ENCODE data around the gene STMN3.
"Not testable (repeated sequence)": the region's sequence is repeated elsewhere in the genome, so short reads cannot be mapped to it uniquely, and the experiment has no call there.

Gene STMN3

DNA sequence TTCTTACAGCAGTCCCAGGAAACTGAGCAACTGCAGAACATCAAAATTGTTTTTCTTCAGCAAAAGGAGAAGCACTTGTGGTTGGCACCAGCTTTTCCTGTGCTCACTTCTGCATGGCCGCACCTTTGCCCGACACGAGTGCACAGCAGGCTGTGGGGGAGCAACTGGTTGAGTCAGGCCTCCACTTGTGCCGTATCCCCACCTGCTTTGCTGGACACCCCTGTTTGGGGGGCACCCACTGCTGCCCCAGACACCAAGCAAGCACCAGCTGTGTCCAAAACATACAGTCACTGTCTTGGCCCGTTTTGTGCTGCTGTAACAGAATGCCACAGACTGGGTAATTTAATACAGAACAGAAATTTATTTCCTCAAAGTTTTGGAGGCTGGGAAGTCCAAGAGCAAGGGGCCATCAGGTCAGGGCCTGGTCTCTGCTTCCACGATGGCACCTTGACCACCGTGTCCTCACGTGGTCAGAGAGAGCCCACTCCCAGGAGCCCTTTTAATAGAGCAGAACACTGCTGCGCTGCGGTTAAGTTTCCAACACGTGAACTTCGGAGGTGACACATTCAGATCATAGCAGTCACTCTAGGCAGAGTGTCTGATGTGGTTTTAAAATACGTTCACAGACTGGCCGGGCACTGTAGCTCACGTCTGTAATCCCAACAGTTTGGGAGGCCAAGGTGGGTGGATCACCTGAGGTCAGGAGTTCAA lies 17.6 kb downstream of the STMN3 start:
- no peak for DNase-seq (ENCODE audit: low spot score)

DNA sequence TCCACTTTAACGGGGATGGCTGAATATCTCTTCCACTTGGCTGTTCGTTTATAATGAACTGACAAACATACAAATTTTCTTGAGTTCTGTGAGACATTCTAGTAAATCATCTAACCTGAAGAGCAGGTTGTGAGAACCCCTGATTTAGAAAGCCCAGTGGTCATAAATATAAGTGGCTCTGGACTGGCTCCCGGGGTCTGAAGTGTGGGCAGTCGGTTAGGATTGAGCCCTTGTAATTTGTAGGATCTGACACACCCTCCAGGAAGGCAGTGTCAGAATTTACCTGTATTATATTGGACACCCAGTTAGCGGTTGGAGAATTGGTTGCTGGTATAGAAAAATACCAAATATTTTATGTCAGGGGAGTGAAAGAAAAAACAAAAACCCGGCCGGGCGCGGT lies 19.5 kb downstream of the STMN3 start:
- DNase-seq (ENCODE audit: low spot score) = no peak

DNA sequence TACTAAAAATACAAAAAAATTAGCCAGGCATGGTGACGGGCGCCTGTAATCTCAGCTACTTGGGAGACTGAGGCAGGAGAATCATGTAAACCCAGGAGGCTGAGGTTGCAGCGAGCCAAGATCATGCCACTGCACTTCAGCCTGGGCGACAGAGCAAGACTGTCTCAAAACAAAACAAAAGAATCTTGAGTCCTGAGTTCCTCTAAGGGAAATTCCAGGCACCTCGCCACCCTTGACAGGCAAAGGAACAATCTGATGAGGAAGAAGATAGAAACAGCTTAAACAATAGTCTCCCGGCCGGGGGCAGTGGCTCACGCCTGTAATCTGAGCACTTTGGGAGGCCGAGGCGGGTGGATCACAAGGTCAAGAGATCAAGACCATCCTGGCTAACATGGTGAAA lies 21.8 kb downstream of the STMN3 start:
- not testable (repeated sequence) for DNase-seq (ENCODE audit: low spot score)

DNA sequence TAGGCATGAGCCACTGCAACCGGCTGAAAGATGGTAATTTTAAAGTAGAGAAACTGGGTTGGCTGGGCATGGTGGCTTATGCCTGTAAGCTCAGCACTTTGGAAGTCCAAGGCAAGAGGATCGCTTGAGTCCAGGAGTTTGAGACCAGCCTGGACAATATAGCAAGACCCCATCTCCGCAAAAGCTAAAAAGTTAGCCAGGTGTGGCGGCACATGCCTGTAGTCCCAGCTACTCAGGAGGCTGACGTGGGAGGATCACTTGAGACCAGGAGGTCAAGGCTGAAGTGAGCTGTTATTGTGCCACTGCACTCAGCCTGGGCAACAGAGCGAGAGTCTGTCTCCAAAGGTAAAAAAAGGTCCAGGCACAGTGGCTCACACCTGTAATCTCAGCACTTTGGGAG lies 22.3 kb downstream of the STMN3 start:
- DNase-seq (ENCODE audit: low spot score) = not testable (repeated sequence)

DNA sequence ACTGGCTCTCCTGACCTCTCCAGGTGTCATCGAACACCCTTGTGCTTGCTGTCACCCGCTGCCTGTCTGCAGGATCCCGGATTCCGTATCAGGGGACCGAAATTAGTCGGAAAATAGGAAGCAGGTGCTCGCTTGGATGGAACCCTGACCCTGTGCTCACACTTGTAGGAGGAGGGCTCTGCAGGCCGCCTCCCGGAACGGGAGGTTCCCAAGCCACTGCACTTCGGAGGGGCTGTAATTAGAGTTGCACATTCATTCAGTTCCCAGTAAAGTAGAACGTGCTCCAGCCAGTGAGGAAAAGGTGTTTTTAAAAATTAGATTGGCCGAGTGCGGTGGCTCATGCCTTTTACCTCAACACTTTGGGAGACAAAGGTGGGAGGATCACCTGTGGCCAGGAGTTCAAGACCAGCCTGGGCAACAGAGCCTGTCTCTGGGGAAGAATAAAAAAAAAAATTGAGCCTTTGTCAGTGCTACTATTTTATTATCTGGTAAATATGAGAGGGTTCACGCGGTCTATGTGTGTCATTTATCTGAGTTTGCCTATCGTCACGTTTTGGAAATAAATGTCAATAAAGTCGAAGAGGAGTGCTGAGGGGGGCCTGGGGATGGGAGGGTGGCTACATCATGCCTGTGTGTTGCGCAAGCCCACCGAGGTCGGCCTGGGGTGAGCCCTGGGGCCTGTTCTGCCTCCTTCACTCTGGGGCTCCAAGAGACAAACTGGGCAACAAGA lies 24.8 kb downstream of the STMN3 start:
- DNase-seq (ENCODE audit: low spot score) = peak; percentile 85

DNA sequence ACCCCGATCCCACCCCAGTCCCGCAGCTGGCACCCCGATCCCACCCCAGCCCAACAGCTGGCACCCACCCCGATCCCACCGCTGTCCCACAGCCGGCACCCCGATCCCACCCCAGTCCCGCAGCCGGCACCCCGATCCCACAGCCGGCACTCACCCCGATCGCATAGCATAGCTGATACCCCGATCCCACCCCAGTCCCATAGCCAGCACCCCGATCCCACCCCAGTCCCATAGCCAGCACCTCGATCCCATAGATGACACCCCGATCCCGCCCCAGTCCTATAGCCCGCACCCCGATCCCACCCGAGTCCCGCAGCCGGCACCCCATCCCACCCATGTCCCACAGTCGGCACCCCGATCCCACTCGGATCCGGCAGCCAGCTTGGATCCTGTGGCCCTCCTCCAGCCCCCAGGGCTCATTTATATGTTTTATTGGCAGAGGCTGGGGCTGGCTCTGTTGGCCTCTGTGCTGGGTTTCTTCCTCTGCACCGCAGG lies 25.4 kb downstream of the STMN3 start:
- DNase-seq (ENCODE audit: low spot score) = no peak

DNA sequence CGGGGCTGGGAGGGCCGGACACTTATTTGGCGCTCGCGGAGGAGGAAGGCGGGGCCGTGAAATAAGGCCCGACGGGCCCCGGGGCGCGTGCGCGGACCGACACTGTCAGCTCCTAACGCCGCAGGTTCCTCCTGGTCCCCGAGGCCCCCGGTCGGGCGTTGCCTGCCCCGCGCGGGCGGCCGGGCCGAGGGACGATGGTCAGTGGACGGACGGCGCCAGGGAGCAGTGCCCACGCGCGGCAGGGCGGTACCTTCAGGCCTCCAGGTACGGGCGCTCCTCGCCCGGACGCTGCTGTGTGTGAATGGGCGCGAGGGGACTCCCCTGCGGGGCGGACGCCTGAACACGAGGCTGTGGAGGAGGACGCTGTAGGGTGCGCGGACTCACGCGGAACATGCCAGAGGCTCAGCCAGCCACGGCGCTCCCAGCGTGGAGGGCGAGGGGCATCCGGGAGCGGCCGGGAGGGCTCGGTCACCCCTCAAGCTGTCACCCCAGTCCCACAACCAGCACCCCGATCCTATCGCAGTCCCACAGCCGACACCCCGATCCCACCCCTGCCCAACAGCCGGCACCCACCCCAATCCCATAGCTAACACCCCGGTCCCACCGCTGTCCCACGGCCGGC lies 26.0 kb downstream of the STMN3 start:
- DNase-seq (ENCODE audit: low spot score) = peak; percentile 99

DNA sequence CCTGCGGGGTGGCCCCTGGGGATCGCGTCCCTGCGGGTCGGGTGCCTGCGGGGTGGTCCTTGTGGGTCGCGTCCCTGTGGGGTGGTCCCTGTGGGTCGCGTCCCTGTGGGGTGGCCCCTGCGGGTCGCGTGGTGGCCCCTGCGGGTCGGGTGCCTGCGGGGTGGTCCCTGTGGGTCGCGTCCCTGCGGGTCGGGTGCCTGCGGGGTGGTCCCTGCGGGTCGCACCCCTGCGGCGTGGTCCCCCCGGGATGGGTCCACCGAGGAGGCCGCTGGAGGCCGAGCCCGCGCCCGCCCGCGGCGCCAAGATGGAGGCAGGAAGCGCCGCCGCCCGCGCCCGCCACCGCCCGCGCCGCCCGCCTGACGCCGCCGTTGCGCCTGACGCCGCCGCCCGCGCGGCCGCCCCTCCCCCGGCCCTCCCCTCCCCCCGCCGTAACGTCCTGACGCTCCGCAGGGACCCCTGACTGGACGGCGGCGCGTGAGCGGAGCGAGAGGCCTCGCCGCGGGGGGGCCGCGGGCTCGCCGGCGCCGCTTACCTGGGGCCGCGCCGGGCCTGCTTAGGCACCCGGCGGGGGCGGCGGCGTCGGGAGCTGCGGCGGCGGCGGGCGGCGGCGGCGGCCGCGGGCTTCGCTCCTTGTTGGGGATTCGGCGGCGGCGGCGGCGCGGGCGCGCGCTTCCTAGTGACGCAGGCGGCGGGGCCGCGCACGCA lies 26.6 kb downstream of the STMN3 start, which contains the start of gene GMEB2:
Gene GMEB2 (minus strand): TSS at position 678 of the 705 bp plus-strand sequence. CDS start 7,704 bp downstream, outside the sequence.
- peak; percentile 85 for DNase-seq (ENCODE audit: low spot score)

DNA sequence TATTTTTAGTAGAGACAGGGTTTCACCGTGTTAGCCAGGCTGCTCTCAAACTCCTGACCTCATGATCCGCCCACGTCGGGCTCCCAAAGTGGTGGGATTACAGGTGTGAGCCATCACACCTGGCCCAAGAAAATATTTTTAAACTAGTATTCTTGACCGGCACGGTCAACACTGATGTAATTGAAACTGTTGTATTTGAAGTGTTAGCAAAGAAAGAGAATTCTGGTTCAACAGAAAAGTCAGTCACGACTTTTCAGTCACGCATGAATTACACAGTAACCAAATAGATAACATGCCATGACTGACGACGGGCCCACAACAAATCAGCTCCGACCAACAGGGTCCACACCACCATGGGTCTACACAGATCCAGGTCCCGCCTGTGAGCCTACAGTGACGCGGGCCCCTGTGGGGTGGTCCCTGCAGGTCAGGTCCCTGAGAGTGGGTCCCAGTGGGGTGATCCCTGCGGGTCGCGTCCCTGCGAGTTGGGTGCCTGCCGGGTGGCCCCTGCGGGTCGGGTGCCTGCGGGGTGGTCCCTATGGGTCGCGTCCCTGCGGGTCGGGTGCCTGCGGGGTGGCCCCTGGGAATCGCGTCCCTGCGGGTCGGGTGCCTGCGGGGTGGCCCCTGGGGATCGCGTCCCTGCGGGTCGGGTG lies 27.3 kb downstream of the STMN3 start:
- no peak for DNase-seq (ENCODE audit: low spot score)

DNA sequence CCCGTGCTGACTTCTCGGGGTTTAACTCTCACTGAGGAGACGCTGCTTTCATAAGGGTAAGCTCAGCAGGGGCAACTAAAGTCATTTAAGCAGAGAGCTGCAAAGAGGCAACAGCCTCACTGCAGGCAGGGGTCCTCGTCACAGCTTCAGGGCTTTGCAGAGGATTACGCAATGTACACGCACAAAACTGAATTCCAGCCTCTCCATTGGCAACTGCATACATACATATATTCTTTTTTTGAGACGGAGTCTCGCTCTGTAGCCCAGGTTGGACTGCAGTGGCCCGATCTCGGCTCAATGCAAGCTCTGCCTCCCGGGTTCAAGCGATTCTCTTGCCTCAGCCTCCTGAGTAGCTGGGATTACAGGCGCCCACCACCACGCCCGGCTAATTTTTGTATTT lies 28.7 kb downstream of the STMN3 start:
- no peak for DNase-seq (ENCODE audit: low spot score)

DNA sequence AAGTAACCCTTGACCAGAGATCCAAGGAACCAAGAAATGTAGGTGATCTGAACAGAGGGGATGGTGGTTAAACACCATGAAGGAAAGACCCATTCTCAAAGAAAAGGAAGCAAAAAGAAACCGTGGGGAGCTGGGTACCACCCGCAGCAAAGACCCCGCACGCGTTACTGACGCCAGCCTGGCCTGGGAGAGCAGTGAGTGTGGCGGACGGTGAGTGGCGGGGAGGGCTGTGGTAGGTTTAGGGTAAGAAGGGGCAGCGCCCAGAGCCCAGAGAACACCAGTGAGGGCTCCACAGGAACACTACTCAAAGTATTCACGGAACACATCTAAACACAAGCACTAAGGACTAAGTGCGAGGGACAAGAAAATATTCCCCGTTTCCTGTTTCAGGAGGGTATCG lies 30.5 kb downstream of the STMN3 start:
- DNase-seq (ENCODE audit: low spot score) = no peak

DNA sequence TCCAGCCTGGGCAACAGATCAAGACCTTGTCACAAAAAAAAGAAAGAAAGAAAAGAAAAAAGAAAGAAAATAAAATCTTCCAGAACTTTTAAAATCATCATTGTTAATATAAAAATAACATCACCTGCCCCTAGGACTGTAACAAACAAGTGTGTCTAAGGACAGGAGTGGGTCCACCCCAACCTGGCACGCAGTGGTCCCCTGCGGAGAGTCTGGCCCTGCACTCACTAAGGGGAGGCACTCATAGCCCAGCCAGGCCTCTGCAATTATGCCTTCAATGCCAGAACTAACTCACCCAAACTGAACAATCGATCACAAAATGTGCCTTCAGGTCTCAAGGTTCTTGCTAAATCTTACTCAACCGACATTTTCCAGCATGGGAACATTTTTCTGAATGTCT lies 31.1 kb downstream of the STMN3 start:
- no peak for DNase-seq (ENCODE audit: low spot score)

DNA sequence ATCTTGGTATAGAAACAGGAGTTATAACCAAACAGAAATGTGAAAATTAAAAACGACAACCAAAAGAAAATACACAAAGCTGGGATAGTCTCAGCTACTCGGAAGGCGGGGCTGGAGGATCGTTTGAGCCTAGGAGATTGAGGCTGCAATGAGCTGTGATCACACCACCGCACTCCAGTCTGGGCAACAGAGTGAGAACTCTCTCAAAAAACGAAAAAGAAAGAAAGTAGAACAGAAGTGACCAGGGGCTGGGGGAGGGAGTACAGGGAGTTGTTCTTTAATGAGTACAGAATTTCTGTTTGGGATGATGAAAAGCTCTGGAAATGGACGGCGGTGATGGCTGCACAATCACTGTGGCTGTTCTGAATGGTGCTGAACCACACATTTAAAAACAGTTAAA lies 32.2 kb downstream of the STMN3 start:
- DNase-seq (ENCODE audit: low spot score) = no peak

DNA sequence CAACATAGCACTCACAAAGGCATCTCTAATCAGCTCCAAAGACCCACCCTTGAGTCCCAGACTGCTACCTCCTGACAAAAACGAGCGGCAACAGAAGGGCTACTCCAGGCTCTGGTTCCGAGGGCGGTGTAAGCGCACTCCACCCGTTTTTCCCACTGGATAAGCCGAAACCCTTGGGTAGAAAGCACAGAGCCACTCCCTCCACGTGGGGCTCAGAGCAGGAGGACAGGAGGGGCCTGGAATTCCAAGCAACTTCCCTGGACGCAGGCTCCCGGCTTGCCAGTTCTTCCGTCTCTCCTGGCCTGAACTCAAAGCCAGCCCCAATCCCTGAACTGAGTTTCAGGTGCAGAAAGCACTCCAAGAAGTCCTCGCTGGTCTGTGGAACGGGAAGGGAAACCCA lies 33.7 kb downstream of the STMN3 start:
- no peak for DNase-seq (ENCODE audit: low spot score)

DNA sequence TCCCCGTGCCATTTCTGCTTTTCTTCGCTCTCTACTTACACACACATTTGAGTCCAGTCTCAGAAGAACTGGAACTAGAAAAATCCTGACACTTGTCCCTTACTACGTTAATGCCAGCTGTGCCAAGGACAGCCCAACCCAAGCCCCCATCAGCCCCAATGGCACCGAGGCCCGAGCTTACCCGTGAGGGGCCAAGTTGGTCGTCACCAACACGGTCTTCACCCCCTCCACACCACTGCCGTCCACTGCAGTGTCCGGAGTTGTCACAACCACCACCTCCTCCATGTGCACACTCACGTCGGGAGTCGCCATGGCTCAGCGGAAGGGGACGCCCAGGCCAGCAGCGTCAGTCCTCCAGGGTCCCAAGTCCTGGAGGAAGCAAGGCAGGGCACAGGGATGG lies 34.1 kb downstream of the STMN3 start:
- no peak for DNase-seq (ENCODE audit: low spot score)

DNA sequence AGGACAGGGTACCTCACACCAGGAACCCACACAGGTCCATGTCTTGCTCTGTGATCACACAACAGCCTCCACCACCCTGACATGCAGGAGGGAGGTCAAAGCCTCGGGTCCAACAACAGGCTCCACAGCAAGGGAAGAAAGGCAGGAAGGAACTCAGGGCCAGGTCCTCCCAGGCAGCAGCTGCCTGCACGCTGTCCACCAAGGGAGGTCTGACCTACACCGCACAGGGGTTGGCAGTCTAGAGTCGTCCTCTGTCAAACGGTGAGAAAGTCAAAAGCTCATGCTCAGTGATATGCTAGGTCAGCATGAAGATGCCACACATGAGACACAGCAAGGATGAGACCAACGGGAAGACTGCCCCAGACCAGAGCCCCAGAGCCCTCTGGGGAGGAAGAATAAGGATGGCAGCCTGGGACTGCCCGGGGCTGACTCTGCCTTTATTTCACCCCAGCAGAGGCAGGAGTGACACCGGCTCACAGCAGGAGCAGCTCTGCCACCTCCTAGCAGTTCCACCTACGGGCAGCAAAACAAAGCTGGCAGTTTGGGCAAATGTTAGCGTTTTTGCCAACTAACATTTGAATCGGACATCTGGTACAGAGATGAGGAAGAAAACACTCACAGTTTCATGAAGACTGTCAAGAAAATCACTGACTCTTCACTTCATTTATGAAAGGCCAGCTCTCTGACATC lies 34.8 kb downstream of the STMN3 start:
- DNase-seq (ENCODE audit: low spot score) = no peak

DNA sequence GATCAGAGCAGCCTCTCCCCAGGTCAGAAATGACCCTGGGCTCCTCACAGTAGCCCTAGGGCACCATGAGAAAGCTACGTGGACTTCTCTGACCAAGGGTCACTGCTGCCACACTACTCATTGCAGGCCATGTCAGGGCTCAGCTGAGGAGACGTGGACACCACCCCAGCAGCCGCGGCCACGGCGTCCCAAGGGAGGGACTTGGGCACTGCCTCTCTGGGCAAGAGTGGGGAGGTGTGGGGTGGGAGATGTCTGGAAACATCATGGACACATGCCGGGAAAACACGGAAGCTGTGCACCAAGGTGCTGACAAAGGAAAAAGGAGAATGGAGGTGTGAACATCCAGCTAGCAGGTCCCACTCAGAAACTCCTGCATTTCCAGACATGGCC lies 35.4 kb downstream of the STMN3 start:
- no peak for DNase-seq (ENCODE audit: low spot score)

DNA sequence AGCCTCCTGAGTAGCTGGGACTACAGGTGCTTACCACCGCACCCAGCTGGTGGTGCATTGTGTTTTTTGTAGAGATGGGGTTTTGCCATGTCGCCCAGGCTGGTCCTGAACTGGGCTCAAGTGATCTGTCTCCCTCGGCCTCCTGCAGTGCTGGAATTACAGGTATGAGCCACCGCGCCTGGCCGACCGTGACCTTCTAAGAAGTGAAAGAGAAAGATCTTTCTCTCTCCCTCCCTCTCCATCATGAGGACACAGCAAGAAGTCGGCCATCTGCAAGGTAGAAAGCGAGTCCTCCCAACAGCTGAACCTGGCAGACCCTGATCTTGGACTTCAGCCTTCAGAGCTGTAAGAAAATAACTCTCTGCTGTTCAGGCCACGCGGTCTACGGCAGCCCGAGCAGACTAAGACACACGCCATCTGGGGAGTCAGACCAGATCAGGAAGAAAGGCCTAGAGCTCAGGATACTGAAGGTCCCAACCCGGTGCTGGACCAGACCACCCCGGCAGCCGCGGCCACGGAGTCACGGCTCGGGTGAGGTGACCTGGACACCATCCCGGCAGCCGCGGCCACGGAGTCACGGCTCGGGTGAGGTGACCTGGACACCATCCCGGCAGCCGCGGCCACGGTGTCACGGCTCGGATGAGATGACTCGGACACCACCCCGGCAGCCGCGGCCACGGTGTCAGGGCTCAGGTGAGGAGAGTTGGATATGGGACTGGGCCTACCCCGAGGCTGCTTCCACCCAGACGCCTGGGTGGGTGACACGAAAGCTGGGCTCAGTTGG lies 35.9 kb downstream of the STMN3 start:
- DNase-seq (ENCODE audit: low spot score) = no peak

DNA sequence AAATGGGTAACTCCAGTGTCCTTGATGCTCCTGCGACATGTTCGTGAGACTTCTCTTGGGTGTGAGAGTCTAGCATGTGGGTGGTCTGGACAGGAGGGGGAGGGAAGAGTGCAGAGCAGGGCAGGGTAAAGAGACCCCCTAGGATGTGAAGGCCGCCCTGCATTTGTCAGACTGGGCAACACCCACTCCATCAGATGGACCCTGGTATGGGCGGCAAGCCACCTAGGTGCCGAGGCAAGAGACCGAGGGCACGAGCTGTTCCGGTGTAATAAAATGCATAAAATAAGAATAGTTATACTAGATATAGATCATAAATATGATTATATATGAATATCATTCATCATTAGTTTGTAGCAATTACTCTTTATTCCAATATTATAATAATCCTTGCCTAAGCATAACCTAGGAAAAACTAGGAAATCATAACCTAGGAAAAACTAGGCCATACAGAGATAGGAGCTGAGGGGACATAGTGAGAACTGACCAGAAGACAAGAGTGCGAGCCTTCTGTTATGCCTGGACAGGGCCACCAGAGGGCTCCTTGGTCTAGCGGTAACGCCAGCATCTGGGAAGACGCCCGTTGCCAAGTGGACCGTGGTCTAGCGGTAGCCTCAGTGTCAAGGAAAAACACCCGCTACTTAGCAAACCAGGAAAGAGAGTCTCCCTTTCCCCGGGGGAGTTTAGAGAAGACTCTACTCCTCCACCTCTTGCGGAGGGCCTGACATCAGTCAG lies 39.2 kb downstream of the STMN3 start:
- not testable (repeated sequence) for DNase-seq (ENCODE audit: low spot score)
